Neuron (in vitro differentiated cells): ENCODE data around the gene SMG5.

Experiments
- H2AFZ ChIP-seq: one replicate; pipeline ENCODE4 v1.6.1; 2013; ENCODE audit warnings: low read depth, mild to moderate bottlenecking, inconsistent platforms, low read length, moderate library complexity
- H3K27me3 ChIP-seq: one replicate; pipeline ENCODE4 v1.6.1; 2013; ENCODE audit warnings: low read length; ENCODE audit not compliant: insufficient read depth
- H3K36me3 ChIP-seq: one replicate; pipeline ENCODE4 v1.6.1; 2013; ENCODE audit warnings: low read length; ENCODE audit not compliant: insufficient read depth
- H3K4me1 ChIP-seq: one replicate; pipeline ENCODE4 v1.6.1; 2013; ENCODE audit warnings: low read length; ENCODE audit not compliant: insufficient read depth
- H3K4me3 ChIP-seq: 2 replicates; pipeline ENCODE4 v1.5.1; 2013; ENCODE audit warnings: mild to moderate bottlenecking, low read length, moderate library complexity
- H3K9me3 ChIP-seq: one replicate; pipeline ENCODE4 v1.6.1; 2013; ENCODE audit warnings: low read length

SMG5 gene

GRCh38 chr1:156247460-156248322 lies 34.9 kb downstream of the SMG5 start, which contains the start of gene PAQR6:
PAQR6 (minus strand) TSS chr1:156248056; CDS start chr1:156246731, 1,325 bp downstream.
- H3K27me3 ChIP-seq, result no peaks in the 10 kb centered on the region
- no peaks in the 10 kb centered on the region for H3K4me1 ChIP-seq
- peaks cover 36% of the 10 kb centered on the region for H3K36me3 ChIP-seq
- no peak within 1 kb of the TSS for H2AFZ ChIP-seq
- no peak within 1 kb of the TSS for H3K4me3 ChIP-seq
- no peaks in the 10 kb centered on the region for H3K9me3 ChIP-seq

GRCh38 chr1:156246781-156247459 lies 35.7 kb downstream of the SMG5 start:
- H2AFZ ChIP-seq, result no peak overlapping the region
- H3K27me3 ChIP-seq, result no peaks in the 10 kb centered on the region
- H3K9me3 ChIP-seq, result no peaks in the 10 kb centered on the region
- no peaks in the 10 kb centered on the region for H3K4me1 ChIP-seq
- no peak overlapping the region for H3K4me3 ChIP-seq
- peaks cover 28% of the 10 kb centered on the region for H3K36me3 ChIP-seq

GRCh38 chr1:156246241-156246780 lies 36.3 kb downstream of the SMG5 start:
- H3K9me3 ChIP-seq, result no peaks in the 10 kb centered on the region
- no peak overlapping the region for H3K4me3 ChIP-seq
- H3K4me1 ChIP-seq, result no peaks in the 10 kb centered on the region
- H2AFZ ChIP-seq, result no peak overlapping the region
- no peaks in the 10 kb centered on the region for H3K27me3 ChIP-seq
- H3K36me3 ChIP-seq, result peaks cover 22% of the 10 kb centered on the region

GRCh38 chr1:156245451-156246232 lies 37.0 kb downstream of the SMG5 start:
- H2AFZ ChIP-seq, result no peak overlapping the region
- H3K4me3 ChIP-seq, result no peak overlapping the region
- H3K36me3 ChIP-seq, result peaks cover 16% of the 10 kb centered on the region
- H3K4me1 ChIP-seq, result no peaks in the 10 kb centered on the region
- no peaks in the 10 kb centered on the region for H3K9me3 ChIP-seq
- H3K27me3 ChIP-seq, result no peaks in the 10 kb centered on the region

GRCh38 chr1:156244712-156245111 lies 37.9 kb downstream of the SMG5 start:
- Histone ChIP-seq H3K4me1 (no peaks in the 10 kb centered on the region), H2AFZ (no peak overlapping the region), H3K36me3 (peaks cover 9% of the 10 kb centered on the region), H3K4me3 (no peak overlapping the region), H3K27me3 (no peaks in the 10 kb centered on the region), H3K9me3 (no peaks in the 10 kb centered on the region)

GRCh38 chr1:156244126-156244525 lies 38.5 kb downstream of the SMG5 start:
- Histone ChIP-seq H3K9me3 (no peaks in the 10 kb centered on the region), H2AFZ (no peak overlapping the region), H3K36me3 (peaks cover 11% of the 10 kb centered on the region), H3K27me3 (no peaks in the 10 kb centered on the region), H3K4me1 (no peaks in the 10 kb centered on the region), H3K4me3 (no peak overlapping the region)

- no peaks in the 10 kb centered on the region for H3K4me1 ChIP-seq
- no peak overlapping the region for H2AFZ ChIP-seq
- H3K4me3 ChIP-seq, result no peak overlapping the region
Measured at GRCh38 chr1:156242738-156243137, 39.9 kb downstream of the SMG5 start.

GRCh38 chr1:156241926-156242325 lies 40.7 kb downstream of the SMG5 start, which contains the start of gene BGLAP:
BGLAP (plus strand) TSS chr1:156242184; CDS start chr1:156242232, 48 bp downstream.
- no peaks in the 10 kb centered on the region for H3K9me3 ChIP-seq
- no peaks in the 10 kb centered on the region for H3K4me1 ChIP-seq
- H3K36me3 ChIP-seq, result peaks cover 29% of the 10 kb centered on the region
- no peaks in the 10 kb centered on the region for H3K27me3 ChIP-seq
- no peak within 1 kb of the TSS for H3K4me3 ChIP-seq
- H2AFZ ChIP-seq, result no peak within 1 kb of the TSS

More at GRCh38 chr1:156242738-156243137, 39.9 kb downstream of the SMG5 start:
- H3K27me3 ChIP-seq, result no peaks in the 10 kb centered on the region
- peaks cover 25% of the 10 kb centered on the region for H3K36me3 ChIP-seq
- H3K9me3 ChIP-seq, result no peaks in the 10 kb centered on the region

GRCh38 chr1:156241311-156241811 lies 41.3 kb downstream of the SMG5 start:
- Histone ChIP-seq H3K4me3 (no peak overlapping the region), H3K4me1 (no peaks in the 10 kb centered on the region), H2AFZ (no peak overlapping the region), H3K9me3 (no peaks in the 10 kb centered on the region), H3K27me3 (no peaks in the 10 kb centered on the region), H3K36me3 (peaks cover 35% of the 10 kb centered on the region)

- no peak overlapping the region for H3K4me3 ChIP-seq
- no peaks in the 10 kb centered on the region for H3K4me1 ChIP-seq
- H3K27me3 ChIP-seq, result no peaks in the 10 kb centered on the region
- H3K9me3 ChIP-seq, result no peaks in the 10 kb centered on the region
- H3K36me3 ChIP-seq, result peaks cover 51% of the 10 kb centered on the region
- no peak overlapping the region for H2AFZ ChIP-seq
Measured at GRCh38 chr1:156238248-156238647, 44.4 kb downstream of the SMG5 start.

GRCh38 chr1:156236164-156236563 lies 46.5 kb downstream of the SMG5 start:
- Histone ChIP-seq H3K4me3 (no peak overlapping the region), H2AFZ (no peak overlapping the region), H3K36me3 (peaks cover 61% of the 10 kb centered on the region), H3K27me3 (no peaks in the 10 kb centered on the region), H3K4me1 (no peaks in the 10 kb centered on the region), H3K9me3 (no peaks in the 10 kb centered on the region)

GRCh38 chr1:156233426-156234127 lies 49.0 kb downstream of the SMG5 start:
- H3K36me3 ChIP-seq, result peaks cover 57% of the 10 kb centered on the region
- no peak overlapping the region for H2AFZ ChIP-seq
- no peak overlapping the region for H3K4me3 ChIP-seq
- H3K9me3 ChIP-seq, result no peaks in the 10 kb centered on the region
- no peaks in the 10 kb centered on the region for H3K27me3 ChIP-seq
- H3K4me1 ChIP-seq, result no peaks in the 10 kb centered on the region
